Stimulated activated CD8-positive, alpha-beta memory T cell treated with anti-CD3 and anti-CD28 coated beads, Interleukin-2, amount 100 ng/mL, for 48 hours (primary cell): ENCODE data around the gene PCDH18.
"Not testable (repeated sequence)": the region's sequence is repeated elsewhere in the genome, so short reads cannot be mapped to it uniquely, and the experiment has no call there.

ENCODE experiments used
- DNase-seq, 2 donors: peaks; one replicate each; pipeline ENCODE4 v3.0.0-alpha.2; 2020; ENCODE audit warnings: low read depth in 2 of 2

PCDH18 gene, protein sequence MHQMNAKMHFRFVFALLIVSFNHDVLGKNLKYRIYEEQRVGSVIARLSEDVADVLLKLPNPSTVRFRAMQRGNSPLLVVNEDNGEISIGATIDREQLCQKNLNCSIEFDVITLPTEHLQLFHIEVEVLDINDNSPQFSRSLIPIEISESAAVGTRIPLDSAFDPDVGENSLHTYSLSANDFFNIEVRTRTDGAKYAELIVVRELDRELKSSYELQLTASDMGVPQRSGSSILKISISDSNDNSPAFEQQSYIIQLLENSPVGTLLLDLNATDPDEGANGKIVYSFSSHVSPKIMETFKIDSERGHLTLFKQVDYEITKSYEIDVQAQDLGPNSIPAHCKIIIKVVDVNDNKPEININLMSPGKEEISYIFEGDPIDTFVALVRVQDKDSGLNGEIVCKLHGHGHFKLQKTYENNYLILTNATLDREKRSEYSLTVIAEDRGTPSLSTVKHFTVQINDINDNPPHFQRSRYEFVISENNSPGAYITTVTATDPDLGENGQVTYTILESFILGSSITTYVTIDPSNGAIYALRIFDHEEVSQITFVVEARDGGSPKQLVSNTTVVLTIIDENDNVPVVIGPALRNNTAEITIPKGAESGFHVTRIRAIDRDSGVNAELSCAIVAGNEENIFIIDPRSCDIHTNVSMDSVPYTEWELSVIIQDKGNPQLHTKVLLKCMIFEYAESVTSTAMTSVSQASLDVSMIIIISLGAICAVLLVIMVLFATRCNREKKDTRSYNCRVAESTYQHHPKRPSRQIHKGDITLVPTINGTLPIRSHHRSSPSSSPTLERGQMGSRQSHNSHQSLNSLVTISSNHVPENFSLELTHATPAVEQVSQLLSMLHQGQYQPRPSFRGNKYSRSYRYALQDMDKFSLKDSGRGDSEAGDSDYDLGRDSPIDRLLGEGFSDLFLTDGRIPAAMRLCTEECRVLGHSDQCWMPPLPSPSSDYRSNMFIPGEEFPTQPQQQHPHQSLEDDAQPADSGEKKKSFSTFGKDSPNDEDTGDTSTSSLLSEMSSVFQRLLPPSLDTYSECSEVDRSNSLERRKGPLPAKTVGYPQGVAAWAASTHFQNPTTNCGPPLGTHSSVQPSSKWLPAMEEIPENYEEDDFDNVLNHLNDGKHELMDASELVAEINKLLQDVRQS

DNA sequence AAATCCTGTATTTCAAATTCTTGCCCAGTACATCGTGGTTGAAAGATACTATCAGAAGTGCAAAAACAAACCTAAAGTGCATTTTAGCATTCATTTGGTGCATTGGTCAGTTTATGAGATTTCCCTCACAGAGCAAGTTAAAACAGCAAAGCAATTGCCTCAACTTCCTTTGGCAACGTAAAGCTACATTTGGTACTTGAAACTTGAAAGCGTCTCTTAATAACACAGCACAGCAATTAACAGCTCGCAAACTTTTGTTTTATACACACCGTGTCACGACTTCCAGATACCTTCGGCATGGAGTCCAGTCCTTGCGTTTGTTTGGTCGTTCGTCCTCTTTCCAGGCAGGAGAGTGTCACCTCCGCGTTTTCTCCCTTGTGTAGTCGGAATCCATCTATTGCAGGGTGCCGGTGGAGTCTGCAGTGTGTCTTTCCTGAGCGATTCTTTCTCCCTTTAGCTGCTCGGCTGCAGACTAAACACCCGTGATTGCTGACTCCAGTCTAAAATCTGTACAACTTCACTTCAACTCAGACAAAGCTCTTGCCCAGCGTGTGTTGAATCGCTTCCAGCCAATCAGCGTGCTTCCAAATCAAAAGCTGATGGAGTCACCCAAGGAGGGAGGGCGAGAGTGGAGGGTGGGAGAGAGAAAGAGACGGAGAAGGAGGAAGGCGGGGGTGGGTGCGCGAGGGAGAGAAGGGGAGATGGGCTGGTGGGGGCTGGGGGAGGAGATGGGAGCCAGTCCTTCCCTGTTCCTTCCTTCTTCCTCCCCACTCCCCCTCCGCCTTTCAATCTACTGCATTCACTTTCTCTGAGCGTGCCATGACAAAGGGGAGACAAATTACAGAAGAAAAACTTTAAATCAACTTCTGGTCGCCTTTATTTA, at the start of gene PCDH18:
PCDH18 (minus strand) TSS at position 509 of the 883 bp plus-strand sequence; CDS start at position 103, 406 bp downstream.
- DNase-seq = no peak

DNA sequence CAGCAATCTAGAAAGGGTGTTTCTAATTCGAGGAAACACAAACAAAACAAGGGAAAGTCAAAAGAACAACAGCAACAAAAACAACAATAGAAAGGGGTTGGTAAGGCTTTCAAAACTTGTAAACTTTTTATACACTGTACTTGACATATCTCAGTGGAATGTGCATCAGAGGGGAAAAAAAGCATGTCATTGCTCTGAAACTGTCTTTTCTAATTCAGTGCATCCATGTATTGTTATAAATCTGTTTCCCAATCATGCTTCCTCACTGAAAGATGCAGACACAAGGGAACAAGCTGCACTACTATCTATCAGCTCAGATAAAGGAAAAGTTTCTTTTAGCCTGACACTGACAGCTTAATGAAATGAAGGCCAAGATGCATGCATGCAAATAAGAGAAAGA, 44.2 kb upstream of the PCDH18 start:
- no peak for DNase-seq

DNA sequence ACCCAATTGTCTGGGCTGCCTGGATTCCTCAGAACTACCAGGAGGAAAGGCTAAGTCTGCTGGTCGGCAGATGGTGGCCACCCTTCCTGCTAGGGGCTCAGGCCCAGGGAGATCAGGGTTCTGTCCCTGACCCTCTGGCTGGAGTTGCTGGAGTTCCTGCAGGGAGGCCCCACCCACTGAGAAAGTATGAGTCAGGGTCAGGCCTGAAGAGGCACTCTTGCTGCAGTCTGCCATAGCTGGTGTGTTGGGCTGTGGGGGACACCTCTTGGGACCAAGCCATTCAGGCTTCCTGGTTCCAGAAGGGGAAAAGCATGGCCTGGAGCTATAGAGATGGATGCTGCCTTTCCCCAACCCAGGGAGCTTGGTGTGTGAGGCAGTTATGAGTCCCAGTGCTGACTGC, 40.4 kb upstream of the PCDH18 start:
- no peak for DNase-seq

DNA sequence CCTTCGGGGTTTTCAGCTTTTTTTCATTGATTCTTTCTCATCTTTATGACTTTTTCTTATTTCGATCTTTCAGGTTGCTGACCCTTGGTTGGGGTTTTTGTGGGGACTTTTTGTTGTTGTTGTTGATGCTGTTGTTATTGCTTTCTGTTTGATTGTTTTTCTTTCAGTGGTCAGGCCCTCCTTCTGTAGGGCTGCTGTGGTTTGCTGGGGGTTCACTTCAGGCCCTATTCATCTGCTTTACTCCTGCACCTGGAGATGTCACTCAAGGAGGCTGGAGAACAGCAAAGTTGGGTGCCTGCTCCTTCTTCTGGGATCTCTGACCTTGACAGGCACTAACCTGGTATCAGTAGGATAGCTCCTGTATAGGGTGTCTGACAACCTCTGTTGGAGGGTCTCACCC, 39.9 kb upstream of the PCDH18 start:
- no peak for DNase-seq

DNA sequence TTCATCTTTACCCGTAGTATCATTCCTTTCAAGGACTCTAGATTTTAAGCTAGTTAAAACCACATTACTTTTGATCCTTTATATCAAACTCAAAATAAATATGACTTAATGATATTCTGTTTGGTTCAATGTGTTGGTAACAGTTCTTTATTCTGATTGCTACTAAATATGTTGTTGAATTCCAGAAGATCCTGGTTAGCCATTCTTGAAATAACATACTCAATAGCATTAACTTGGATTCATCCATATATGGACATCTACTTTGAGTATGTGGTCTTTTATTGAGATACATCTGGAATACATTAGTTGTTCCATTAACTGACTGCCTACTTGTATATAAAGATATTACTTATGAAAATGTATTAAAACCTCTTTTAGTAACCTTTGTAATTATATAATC, 27.5 kb upstream of the PCDH18 start:
- DNase-seq = no peak

DNA sequence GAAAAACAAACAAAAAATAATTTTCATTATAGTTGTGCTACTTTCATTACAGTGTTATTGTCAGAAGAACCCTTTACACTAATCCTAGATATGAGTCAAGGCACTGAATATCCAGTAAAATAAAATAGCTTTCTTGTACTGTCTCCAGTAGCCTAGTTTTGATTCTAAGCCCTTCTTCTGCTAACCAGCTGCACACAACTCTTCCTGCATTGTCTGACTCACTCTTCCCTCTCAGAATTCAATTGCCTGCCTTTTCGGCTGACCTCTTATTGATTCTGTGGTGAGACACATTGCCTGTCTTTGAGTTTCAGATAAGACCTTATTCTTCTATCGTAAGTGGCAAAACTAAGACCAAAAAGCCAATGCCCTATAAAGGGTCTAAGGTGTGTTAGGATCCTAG, 26.7 kb upstream of the PCDH18 start:
- DNase-seq = no peak

DNA sequence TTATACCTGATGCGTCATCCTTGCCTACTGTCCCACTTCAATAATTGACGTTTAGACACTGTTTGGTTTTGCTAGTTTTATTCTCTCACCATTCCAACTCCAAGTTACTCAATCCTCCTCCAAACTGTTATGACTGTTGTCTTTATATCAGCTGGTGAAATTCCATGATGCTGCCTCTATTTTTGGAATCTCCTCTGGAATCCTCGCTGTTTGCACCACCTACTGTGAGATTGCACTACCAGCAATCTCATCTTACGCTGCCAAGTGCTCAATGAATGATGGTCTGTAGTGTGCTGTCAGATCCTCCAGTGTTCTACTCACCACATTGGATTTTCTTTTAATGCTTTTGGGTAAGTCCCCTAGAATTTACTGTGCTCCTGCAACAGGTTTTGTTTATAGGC, 13.2 kb upstream of the PCDH18 start:
- DNase-seq = no peak

DNA sequence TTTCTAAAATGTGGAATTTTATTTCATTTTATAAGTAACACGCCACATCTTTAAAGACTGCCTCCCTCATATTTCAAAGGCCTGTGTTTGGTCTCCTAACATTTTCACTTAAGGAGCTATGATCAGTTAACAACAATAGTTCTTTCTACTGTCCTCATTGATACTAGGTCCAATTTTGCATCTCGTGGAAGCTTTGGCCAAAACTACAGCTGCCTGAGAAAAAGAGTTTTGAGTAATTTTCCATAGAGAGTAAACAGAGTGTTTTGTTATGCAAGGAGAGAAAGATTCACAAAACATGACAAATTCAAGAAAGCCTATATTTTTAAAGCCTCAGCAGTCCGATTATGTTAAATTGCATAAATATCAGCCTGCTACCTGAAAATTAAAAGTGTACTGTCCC, 11.4 kb upstream of the PCDH18 start:
- DNase-seq = no peak

DNA sequence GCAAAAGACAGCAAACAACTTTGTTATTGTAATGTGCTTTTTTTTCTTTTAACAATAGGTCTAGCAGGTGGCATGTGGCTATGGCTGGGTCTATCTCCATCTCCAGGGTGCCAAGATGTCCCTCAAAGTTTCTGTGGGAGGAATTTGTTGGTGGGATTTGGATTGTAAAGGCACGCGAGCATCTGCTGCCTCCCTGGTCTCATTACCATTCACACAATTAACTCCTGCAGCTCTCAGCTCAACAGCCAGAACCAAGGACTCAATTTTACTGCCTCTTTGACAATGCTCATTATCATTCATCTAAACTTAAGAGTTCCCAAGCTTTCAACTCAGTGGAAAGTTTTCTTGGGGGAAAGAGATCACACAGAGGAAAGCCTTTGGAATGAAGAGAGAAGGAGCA, 10.9 kb upstream of the PCDH18 start:
- DNase-seq = no peak

DNA sequence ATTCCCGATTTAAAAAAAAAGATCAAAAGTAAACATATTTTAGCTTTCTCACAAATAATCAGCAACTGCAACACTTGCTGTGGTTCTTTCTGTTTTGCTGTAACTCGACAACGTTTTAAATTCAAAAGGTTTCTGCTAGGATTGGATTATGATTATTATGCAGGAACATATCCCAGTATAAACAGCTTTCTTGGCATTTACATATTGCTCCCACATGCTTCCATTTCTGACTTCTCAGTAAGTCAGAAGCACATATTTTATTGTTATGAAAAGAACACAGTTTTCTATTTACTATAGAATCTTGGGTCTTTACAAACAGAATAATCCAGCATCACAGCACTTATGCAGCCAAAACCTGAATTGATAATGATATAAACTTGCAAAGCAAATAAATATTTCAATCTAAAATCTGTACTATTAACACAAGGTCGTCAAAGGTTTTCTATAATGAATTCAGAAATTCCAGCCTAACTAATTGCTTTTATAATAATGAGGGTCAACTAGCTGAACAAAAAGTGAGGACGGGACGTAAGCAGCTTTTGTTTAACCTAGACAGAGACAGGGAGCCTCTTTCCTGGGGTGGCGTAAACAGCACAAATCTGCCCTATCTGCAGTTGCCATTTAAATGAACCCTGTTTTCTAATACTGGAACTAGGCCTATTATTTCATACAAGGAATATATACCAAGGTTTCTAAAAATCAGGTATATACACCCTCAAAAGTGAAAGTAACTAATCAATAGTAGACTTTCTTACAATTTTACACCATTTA, 9.8 kb upstream of the PCDH18 start:
- DNase-seq = no peak

DNA sequence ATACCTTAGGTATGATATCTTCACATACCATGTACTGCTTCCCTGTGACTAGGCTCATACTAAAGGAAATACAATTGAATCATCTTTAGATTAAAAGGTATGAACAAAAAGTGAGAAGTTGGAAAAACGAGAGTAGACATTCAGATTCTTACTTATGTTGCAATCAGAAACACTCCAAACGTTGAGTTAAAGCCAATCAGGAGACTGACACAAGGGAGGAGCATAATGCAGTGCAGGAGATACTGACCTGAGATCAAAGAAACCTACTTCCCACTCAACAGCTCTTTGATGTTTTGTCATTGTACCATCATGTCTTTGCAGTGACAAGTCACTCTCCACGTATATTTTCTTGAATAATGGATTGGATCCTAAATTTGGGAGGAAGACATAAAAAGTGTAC, 8.9 kb upstream of the PCDH18 start:
- no peak for DNase-seq

DNA sequence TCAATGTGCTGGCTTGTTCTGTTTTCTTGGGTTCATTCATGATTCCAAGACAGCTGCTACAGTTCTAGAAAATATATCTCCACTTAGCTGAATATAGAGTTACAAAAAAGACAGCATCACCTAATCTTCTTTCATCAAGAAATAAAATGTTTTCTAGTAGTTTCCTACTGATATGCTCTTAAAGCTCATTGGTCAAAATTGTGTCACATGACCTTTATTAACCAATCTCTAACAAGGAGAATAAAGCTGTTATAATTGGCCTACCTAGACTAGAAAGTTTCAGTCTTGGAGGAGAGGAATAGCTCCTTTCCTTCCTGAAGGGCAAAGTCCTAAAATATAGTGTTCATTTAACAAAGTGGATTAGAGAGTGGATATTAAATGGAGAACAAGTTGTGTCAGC, 8.1 kb upstream of the PCDH18 start:
- no peak for DNase-seq

DNA sequence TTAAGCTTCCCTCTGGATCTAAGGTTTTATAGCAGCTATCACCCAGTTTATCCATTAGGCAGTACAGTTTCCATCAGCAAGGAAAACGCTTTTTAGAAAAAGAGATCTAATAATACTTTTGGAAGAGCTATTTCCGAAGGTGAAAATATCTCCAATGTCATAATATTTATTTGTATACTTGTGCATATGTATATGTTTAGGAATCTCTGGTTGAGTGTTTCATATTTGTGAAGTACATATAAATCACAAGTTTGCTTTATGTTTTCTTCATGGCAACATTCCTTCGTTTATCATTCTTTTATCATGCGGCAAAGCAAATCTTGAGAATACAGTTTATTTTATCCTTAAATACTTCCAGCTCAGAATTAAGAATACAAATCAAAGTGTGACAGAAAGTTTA, 6.2 kb upstream of the PCDH18 start:
- DNase-seq = no peak

DNA sequence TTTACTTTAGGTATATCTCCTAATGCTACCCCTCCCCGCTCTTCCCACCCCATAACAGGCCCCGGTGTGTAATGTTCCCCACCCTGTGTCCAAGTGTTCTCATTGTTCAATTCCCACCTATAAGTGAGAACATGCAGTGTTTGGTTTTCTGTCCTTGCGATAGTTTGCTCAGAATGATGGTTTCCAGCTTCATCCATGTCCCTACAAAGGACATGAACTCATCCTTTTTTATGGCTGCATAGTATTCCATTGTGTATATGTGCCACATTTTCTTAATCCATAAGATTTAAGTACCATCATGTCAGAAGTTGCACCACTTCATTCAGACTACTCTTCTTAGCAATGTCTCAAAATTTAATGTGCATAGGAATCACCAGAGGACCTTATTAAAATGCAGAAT, 5.5 kb upstream of the PCDH18 start:
- not testable (repeated sequence) for DNase-seq

DNA sequence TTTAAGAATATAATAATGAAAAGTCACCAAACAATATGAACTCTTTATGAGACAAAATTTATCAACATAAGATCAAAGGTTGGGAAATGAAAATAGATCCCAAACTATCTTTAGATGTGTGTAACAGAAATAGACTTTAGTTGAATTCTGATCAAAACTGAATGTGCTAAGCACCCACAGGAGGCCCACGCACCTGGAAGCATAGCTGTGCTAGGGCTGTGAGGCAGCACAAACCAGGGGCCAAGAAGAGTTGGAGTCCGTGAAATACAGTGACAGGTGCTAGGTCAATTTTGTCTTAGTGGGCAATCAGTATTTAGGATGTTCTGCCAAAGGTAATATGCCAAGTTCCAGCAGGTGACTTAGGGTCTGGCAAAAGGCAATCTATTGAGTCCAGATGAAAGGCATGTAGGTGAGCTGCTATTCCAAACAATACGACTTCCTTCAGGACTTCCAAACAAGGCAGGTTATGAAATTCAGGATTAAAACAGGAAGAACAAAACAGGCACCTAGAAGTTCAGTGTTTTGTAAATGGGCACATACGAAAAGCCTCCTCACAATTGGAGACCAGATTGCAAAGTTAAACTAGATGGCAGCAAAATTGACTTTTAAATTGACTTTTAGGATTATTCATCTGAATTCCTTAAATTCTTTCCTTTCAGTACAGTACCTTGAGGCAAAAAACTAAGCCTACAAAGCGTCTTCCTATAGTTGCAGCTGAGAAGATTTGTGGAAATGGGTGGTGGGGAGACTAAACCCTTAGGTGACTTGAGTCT, 4.7 kb upstream of the PCDH18 start:
- DNase-seq = no peak

DNA sequence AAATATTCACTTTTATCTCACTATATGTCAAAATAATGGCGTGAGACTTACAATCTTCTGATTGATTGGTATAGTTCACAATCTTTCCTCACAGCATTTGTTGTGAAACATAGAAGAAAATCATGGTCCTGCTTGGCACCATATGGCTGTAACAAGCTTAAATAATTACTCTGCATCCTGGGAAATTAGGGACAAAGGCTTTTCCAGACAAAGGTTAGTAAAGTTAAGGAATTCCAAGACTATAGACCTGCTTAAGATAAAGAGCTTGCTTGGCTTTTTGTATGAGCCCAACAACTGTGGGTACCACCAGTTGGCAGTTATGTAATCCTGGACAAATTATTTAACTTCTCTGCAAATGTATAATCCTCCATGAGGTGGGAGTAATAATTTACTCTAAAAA, 3.4 kb upstream of the PCDH18 start:
- no peak for DNase-seq

DNA sequence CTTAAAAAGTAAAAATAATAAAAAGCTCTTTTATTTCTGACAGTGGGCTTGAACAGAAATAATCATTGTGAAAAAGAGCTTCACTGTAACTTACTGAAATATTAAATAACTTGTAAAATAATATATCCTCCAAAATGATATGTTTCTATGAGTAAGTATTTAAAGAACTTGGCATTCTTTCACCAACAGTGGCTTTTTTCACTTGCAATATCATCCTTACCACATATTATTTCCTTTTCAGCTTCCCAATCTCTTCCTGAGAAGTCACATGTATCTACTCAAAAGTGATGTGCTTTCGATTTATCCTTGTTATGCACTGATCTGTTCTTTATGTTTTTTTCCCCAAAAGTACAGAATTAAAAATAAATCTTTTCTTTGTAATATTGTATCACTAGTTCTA, 2.2 kb upstream of the PCDH18 start:
- DNase-seq = no peak

DNA sequence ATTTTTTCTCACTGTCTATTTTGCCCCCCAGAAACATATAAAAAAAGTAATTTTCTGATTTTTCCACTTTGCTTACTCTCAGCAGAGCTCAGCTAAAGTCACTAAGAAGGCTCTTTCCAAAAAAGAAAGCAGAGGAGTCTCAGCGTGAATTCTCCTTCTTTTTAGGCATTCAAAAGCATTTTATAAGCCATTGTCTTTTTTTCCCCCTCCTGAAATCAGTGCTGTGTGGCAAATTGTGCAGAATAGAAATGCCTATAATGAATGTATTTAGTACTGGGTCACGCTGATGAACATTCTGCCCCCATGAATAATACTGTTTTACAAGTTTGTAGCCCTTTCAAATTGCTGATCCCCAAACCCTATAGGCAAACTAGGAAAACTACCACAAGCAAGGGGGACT, 1.6 kb upstream of the PCDH18 start:
- no peak for DNase-seq

DNA sequence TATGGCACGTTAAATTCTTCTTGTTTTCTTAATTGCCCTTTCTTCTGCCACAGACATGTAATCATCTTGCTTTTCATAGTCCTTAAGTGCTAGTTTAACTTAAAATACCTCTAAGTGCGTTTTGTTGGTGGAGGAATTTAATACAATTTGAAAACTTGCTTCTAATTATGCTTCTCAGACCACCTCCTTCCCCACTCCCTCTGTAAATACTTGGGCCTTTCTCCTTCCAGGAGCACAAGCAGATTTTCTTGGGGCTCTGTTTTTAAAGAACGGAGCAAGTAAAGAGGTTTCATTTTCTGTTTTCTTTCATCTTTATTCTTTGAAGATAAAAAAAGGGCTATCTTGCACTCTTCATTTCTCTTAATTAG, 559 bp upstream of the PCDH18 start:
- DNase-seq = no peak
